Coronary artery (tissue), 2 donors: ENCODE data around the gene GZMM.

Source experiments
- DNase-seq: peaks from one replicate; pipeline ENCODE4 v3.0.0-alpha.2; 2017; ENCODE audit warnings: low spot score
- H3K27ac ChIP-seq, 2 donors: fragments of 200-600 bp; sonication (generic); one replicate each; pipeline ENCODE4 v1.5.1; 2016 to 2019
- H3K4me3 ChIP-seq: fragments of 200-600 bp; sonication (generic); 2 replicates; pipeline ENCODE4 v1.5.1; 2016; ENCODE audit warnings: mild to moderate bottlenecking, moderate library complexity
- TF ChIP-seq, protein P1 (sequence below): fragments of 200-600 bp; sonication (generic); IDR thresholded peaks from one replicate; pipeline ENCODE4 v1.5.1; 2019; ENCODE audit warnings: antibody characterized with exemption

GZMM gene

GRCh38 chr19:536031-536880 is 7.6 kb upstream of the GZMM start:
- no peak overlapping the region for H3K27ac ChIP-seq
- no peak for DNase-seq
- no peak overlapping the region for H3K4me3 ChIP-seq
- TF ChIP-seq, protein P1, sequence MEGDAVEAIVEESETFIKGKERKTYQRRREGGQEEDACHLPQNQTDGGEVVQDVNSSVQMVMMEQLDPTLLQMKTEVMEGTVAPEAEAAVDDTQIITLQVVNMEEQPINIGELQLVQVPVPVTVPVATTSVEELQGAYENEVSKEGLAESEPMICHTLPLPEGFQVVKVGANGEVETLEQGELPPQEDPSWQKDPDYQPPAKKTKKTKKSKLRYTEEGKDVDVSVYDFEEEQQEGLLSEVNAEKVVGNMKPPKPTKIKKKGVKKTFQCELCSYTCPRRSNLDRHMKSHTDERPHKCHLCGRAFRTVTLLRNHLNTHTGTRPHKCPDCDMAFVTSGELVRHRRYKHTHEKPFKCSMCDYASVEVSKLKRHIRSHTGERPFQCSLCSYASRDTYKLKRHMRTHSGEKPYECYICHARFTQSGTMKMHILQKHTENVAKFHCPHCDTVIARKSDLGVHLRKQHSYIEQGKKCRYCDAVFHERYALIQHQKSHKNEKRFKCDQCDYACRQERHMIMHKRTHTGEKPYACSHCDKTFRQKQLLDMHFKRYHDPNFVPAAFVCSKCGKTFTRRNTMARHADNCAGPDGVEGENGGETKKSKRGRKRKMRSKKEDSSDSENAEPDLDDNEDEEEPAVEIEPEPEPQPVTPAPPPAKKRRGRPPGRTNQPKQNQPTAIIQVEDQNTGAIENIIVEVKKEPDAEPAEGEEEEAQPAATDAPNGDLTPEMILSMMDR, result no peak

GRCh38 chr19:536881-537404 is 6.9 kb upstream of the GZMM start:
- no peak overlapping the region for H3K4me3 ChIP-seq
- no peak overlapping the region for H3K27ac ChIP-seq
- DNase-seq, result no peak
- TF ChIP-seq, protein P1, result no peak

GRCh38 chr19:538641-539428 is 5.0 kb upstream of the GZMM start:
- H3K4me3 ChIP-seq, result no peak overlapping the region
- no peak for DNase-seq
- TF ChIP-seq, protein P1, result no peak
- no peak overlapping the region for H3K27ac ChIP-seq

DNA sequence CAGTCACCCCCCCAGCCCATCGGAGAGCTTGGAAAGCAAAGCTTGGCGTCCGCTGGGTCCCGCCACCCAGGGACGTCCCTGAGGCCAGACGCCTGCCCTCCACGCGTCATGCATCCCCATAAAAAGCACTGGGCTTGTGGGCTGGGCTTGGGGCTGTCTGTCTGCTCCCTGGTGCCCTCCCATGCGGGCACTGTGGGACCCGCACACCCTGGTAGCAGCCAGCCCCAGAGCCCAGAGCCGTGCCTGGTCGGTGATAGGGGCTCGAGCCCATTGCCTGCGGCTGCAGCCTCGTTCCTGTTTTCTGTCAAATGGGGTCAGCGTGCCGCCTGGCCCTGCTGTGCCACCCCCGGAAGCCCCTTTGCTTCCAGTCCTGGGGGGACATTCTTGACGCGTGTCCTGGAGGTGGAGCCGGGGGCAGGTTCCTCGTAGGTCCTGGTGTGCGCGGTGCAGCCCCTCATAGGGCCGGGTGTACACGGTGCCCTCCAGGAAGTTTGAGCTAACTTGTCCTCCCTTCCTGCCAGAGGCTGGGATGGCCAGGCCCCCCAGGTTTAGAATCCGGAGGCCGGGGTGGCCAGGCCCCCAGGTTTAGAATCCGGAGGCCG is 4.3 kb upstream of the GZMM start:
- H3K27ac ChIP-seq, result no peak overlapping the region
- TF ChIP-seq, protein P1, result no peak
- no peak for DNase-seq
- H3K4me3 ChIP-seq, result no peak overlapping the region

GRCh38 chr19:540867-541637 is 2.8 kb upstream of the GZMM start:
- DNase-seq, result no peak
- no peak overlapping the region for H3K27ac ChIP-seq
- H3K4me3 ChIP-seq, result no peak overlapping the region
- TF ChIP-seq, protein P1, result no peak

DNA sequence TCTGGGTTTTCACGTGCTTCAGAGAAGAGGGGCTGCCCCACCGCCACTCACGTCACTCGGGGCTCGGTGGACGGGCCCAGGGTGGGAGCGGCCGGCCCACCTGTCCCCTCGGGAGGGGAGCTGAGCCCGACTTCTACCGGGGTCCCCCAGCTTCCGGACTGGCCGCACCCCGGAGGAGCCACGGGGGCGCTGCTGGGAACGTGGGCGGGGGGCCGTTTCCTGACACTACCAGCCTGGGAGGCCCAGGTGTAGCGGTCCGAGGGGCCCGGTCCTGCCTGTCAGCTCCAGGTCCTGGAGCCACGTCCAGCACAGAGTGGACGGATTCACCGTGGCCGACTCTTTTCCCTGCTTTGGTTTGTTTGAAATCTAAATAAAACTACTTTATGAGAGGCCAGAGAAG is 2.2 kb upstream of the GZMM start:
- Histone ChIP-seq H3K27ac (no peak overlapping the region), H3K4me3 (no peak overlapping the region)
- DNase-seq, result no peak
- TF ChIP-seq, protein P1, result no peak
